ENCODE data around the gene EVC2. TPM values are rescaled to one million over a fixed set of nuclear protein-coding genes. Genes with fewer than 3 reads are reported as not detected.

Gene EVC2
- total RNA-seq, 2 donors from 2014 or later, result 9.7 to 11.7 TPM

- H3K27me3 Mint-ChIP-seq (ENCODE audit: insufficient read depth), result no peaks in the 10 kb centered on the region
- H3K4me3 ChIP-seq (ENCODE audit: low read length), result no peak overlapping the region
- H3K4me1 ChIP-seq (ENCODE audit: control insufficient read depth, insufficient read depth, low read length), result no peaks in the 10 kb centered on the region
- H3K9ac ChIP-seq (ENCODE audit: extremely low read depth, low read length, poor library complexity, severe bottlenecking), result no peak overlapping the region
- peaks cover 4% of the 10 kb centered on the region for H3K36me3 ChIP-seq (ENCODE audit: control insufficient read depth, insufficient read depth, low read length)
- no peaks in the 10 kb centered on the region for H3K9me3 Mint-ChIP-seq
- no peak overlapping the region for H3K27ac ChIP-seq (ENCODE audit: low read depth, low read length)
- H3K4me1 Mint-ChIP-seq, result peaks cover 23% of the 10 kb centered on the region
- 92 to 96% methylated on average over 11 to 16 of the region's 16 CpGs for WGBS, 2 experiments (ENCODE audit: insufficient coverage in 1 of 2, insufficient read length in 1 of 2)
- no peak overlapping the region for H3K4me3 Mint-ChIP-seq
- H3K27me3 ChIP-seq (ENCODE audit: control insufficient read depth, insufficient read depth, low read length, poor library complexity, severe bottlenecking), result no peaks in the 10 kb centered on the region
- H3K9me3 ChIP-seq (ENCODE audit: control insufficient read depth, low read length), result no peaks in the 10 kb centered on the region
- H3K27ac Mint-ChIP-seq, result no peak overlapping the region
- TF ChIP-seq CTCF (conservative IDR thresholded peaks at IDR 0.05), result no peak
- no peak for DNase-seq
- peaks cover 60% of the 10 kb centered on the region for H3K36me3 Mint-ChIP-seq (ENCODE audit: low read depth)
Measured at GRCh38 chr4:5616331-5616950, 91.9 kb downstream of the EVC2 start.

- Histone ChIP-seq H3K9ac (ENCODE audit: extremely low read depth, low read length, poor library complexity, severe bottlenecking) (no peak overlapping the region), H3K27ac (ENCODE audit: low read depth, low read length) (no peak overlapping the region), H3K36me3 (ENCODE audit: control insufficient read depth, insufficient read depth, low read length) (peaks cover 4% of the 10 kb centered on the region), H3K9me3 (ENCODE audit: control insufficient read depth, low read length) (no peaks in the 10 kb centered on the region), H3K4me3 (ENCODE audit: low read length) (no peak overlapping the region), H3K4me1 (ENCODE audit: control insufficient read depth, insufficient read depth, low read length) (no peaks in the 10 kb centered on the region), H3K27me3 (ENCODE audit: control insufficient read depth, insufficient read depth, low read length, poor library complexity, severe bottlenecking) (no peaks in the 10 kb centered on the region)
- no peak overlapping the region for H3K4me3 Mint-ChIP-seq
- no peaks in the 10 kb centered on the region for H3K27me3 Mint-ChIP-seq (ENCODE audit: insufficient read depth)
- WGBS, 2 experiments (ENCODE audit: insufficient coverage in 1 of 2, insufficient read length in 1 of 2), result 85 to 87% methylated on average over 9 to 10 of the region's 10 CpGs
- H3K36me3 Mint-ChIP-seq (ENCODE audit: low read depth), result peaks cover 66% of the 10 kb centered on the region
- TF ChIP-seq CTCF (conservative IDR thresholded peaks at IDR 0.05), result no peak
- peaks cover 21% of the 10 kb centered on the region for H3K4me1 Mint-ChIP-seq
- DNase-seq, result peak; percentile 54
- H3K27ac Mint-ChIP-seq, result peak overlapping the region; percentile 2
- no peaks in the 10 kb centered on the region for H3K9me3 Mint-ChIP-seq
Measured at GRCh38 chr4:5615496-5616075, 92.8 kb downstream of the EVC2 start.

- no peak for DNase-seq
- WGBS, 2 experiments (ENCODE audit: insufficient coverage in 1 of 2, insufficient read length in 1 of 2), result 68 to 100% methylated on average over 1 to 3 of the region's 5 CpGs
- H3K27ac ChIP-seq (ENCODE audit: low read depth, low read length), result no peak overlapping the region
Measured at GRCh38 chr4:5611750-5612149, 96.6 kb downstream of the EVC2 start.

More at GRCh38 chr4:5611750-5612149, 96.6 kb downstream of the EVC2 start:
- H3K27me3 ChIP-seq (ENCODE audit: control insufficient read depth, insufficient read depth, low read length, poor library complexity, severe bottlenecking), result no peaks in the 10 kb centered on the region
- no peaks in the 10 kb centered on the region for H3K27me3 Mint-ChIP-seq (ENCODE audit: insufficient read depth)
- H3K36me3 Mint-ChIP-seq (ENCODE audit: low read depth), result peaks cover 53% of the 10 kb centered on the region
- H3K9me3 ChIP-seq (ENCODE audit: control insufficient read depth, low read length), result no peaks in the 10 kb centered on the region
- peak; percentile 44 for TF ChIP-seq CTCF (conservative IDR thresholded peaks at IDR 0.05)
- H3K9ac ChIP-seq (ENCODE audit: extremely low read depth, low read length, poor library complexity, severe bottlenecking), result no peak overlapping the region
- no peak overlapping the region for H3K4me3 ChIP-seq (ENCODE audit: low read length)
- H3K9me3 Mint-ChIP-seq, result no peaks in the 10 kb centered on the region
- H3K4me1 ChIP-seq (ENCODE audit: control insufficient read depth, insufficient read depth, low read length), result no peaks in the 10 kb centered on the region
- no peak overlapping the region for H3K4me3 Mint-ChIP-seq
- H3K27ac Mint-ChIP-seq, result no peak overlapping the region
- H3K36me3 ChIP-seq (ENCODE audit: control insufficient read depth, insufficient read depth, low read length), result peaks cover 4% of the 10 kb centered on the region
- H3K4me1 Mint-ChIP-seq, result peaks cover 17% of the 10 kb centered on the region
